Stomach (tissue), 4 donors: Measurements from ENCODE around the gene PMEPA1.

ENCODE experiments used
- EP300 ChIP-seq: sonication (generic); formaldehyde crosslinking; IDR thresholded peaks from one replicate; pipeline ENCODE4 v1.6.1; 2017; ENCODE audit warnings: antibody characterized with exemption
- POLR2A ChIP-seq, 4 donors: fragments of 450-650 bp; IDR thresholded peaks; one replicate each; pipeline ENCODE4 v1.6.1; 2016; ENCODE audit warnings: antibody characterized with exemption in 4 of 4, control low read depth in 2 of 4, mild to moderate bottlenecking in 1 of 4, moderate library complexity in 1 of 4
- POLR2AphosphoS5 ChIP-seq, 3 donors: sonication (generic); formaldehyde crosslinking; IDR thresholded peaks; one replicate each; pipeline ENCODE4 v1.6.1; 2016; ENCODE audit warnings: antibody characterized with exemption in 3 of 3
- TF ChIP-seq, protein P1 (sequence below), 7 experiments: fragments of 450-650 bp in 4 of 7; fragments of 200-600 bp in 3 of 7; sonication (generic) in 3 of 7; IDR thresholded peaks; one replicate each; pipeline ENCODE4 v1.5.1; 2016 to 2019; ENCODE audit warnings: antibody characterized with exemption in 7 of 7, control low read depth in 2 of 7, mild to moderate bottlenecking in 1 of 7

DNA sequence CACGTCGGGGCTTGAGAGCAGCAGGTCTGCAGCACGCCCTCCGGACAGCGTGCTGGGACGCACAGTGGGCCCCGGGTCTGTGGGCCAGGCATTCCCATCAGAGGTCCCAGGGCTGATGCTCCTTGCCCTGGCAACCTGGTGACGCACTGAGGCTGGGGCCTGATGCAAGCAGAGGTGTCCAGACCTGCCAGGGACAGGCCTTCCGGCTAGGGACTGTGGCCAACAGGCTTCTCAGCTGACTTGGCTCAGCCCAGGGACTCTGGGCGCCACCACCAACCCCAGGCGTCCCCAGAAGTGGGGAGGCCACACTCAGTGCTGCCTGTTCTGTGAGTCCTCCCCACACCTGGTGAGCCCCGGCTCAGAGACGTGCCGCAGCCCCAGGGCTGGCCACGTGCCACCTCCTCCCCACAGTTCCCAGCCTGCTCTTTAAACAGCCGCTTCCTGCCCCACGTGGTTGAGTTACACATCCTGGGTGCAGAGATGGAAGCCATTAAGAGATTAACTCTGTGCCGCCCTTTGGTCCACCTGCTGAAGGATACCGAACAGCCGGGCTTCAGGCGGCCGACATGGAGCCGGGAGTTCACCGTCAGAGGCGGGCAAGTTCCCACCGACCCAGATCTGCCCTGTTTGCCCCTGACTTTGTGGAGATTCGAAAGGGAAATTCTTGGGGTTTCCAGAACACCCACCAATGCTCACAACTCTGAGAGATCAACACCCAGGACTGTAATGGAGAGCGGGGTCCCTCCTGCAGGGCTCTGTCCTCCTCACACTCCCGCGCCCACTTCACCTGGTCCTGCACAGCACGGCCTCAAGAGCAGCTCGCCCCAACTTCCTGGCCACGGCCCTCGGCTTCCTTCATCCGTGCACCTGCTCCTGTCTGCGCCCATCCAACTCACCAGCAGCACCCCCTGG lies 52.0 kb downstream of the PMEPA1 start:
- TF ChIP-seq POLR2AphosphoS5 (IDR thresholded peaks at IDR 0.05) (no peak), POLR2A (IDR thresholded peaks at IDR 0.05) (no peak), EP300 (no peak)
- TF ChIP-seq, protein P1, sequence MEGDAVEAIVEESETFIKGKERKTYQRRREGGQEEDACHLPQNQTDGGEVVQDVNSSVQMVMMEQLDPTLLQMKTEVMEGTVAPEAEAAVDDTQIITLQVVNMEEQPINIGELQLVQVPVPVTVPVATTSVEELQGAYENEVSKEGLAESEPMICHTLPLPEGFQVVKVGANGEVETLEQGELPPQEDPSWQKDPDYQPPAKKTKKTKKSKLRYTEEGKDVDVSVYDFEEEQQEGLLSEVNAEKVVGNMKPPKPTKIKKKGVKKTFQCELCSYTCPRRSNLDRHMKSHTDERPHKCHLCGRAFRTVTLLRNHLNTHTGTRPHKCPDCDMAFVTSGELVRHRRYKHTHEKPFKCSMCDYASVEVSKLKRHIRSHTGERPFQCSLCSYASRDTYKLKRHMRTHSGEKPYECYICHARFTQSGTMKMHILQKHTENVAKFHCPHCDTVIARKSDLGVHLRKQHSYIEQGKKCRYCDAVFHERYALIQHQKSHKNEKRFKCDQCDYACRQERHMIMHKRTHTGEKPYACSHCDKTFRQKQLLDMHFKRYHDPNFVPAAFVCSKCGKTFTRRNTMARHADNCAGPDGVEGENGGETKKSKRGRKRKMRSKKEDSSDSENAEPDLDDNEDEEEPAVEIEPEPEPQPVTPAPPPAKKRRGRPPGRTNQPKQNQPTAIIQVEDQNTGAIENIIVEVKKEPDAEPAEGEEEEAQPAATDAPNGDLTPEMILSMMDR (IDR thresholded peaks at IDR 0.05): no peak
